IPS DF 19.7 (cell line): ENCODE data around the gene TLE3.

Source experiments
- DNase-seq: peaks from one replicate; pipeline ENCODE4 v3.0.0-alpha.2; 2013; ENCODE audit warnings: low read depth, low spot score

The TLE3 gene

DNA sequence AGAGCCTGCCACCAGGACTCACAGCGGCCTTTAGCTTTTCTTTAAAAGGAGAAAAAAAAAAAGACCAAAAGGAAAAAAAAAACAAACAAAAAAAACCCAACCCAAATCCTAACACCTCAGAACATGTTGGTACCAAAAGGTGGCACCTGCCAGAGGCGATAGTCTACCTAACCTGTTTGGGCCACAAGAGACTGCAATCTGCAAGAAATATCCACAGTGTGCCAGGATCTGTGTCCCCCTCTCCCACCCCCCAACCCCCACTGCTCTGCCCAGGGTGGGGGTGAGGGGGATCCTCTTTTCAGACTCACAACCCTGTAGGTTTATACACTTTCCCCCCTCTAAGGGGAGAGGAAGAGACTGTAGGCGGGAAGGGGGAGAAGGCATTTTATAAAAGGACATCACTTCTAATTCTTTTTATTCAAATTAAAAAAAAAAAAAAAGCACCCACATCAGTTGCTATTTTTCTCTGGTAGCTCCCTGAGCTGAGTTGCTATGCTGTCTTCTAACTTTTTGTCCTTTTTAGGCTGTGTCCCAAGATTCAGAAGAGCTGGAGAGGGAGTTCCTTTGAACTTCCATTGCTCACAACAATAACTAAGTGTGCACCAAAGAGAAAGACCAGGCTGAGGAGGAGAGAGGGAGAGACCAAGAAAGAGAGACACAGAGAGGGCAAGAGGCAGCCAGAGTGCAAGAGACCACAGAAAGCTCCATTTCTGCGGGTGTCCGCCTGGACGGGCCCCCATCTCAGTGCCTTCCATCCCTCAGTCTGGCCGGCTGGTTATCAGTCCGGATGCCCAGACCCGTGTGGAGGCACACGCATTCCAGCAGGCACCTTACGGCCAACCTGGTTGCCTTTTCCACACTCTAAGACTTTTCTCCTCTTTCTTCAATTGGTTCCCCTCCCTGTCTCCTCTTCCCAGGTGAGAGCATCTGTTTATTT is 48.9 kb downstream of the TLE3 start:
- DNase-seq: no peak

DNA sequence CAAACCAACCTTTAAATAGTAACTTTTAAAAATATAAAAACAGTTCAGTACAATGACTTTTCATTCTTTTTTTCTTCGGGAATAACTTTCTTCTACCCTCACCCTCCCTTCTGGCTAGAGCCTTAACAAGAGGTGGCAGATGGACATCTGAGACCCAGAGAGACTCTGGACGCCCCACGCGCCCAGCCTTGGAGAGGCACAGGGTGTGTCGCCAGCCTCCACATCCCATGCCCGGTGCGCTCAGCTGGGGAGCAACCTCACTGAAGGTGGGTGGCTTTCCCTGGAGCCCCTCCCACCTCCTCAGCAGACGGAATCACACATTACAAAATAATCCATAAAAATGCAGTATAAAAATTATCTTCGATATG is 49.5 kb downstream of the TLE3 start:
- no peak for DNase-seq

DNA sequence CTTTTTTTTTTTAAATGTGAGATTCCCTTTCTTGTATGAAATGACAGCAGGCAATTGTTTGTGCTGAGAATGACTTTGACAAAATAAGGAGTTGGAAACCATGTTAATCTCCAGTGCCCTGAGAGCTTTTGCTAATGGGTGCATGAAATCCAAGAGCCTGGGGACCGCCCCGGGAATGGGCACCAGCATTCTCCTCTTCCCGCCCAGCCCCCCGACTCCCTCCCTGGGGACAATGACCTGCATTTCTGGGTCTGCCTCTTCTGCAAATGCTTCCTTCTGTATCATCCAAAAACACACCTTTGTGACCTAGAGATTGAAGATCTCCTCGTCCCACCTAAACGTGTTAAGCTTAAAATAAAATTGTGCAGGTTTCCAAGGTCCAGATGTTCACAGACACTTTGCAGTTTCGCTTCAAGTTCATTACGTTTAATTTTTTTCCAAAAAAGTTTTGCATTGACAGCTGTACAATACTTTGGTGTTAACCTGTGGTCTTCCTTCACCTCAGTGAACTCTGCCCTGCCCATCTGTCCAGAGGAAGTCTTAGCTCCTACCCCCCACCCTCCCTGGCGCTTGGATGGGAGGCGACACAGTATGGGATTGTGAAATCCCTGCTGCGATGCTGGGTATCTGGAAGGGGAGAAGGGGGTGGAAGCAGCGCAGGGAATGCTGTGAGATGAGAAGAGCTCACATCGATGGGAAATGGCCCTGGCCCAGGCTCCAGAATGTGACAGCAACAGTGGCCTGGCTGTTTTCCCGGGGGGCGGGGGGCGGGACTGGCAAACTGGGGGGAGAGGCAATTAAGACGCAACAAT is 50.1 kb downstream of the TLE3 start:
- no peak for DNase-seq

DNA sequence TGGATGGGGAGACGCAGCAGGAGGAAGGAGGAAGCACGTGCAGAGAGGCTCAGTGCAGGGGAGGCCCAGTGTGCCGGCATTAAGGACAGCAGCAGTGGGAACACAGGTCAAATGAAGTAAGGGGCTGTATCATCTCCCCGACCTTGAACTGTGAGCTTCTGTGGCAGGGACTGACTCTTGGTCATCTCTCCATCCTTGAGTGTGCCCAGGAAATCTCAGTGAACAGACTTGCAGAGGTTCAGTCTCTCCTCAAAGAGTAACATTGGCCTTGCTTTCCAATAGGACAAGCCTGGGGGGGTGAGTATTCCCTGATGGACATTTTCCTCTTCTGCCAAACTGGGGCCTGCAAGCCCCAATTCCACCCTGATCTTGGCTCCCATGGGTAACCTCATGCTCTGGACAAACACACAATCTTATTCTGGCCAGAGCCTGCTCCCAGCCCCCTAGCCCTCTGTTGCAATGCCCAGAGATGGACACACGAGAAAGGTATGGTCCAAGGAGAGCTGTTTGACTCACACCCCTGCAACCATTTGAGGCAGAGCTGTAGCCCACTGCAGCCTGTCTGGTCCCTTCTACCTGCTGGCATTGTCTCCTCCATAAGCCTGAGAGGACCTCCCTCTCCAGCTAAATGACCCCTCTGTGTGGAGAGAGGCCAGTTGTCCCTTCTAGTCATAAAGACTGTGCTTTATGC is 50.9 kb downstream of the TLE3 start:
- no peak for DNase-seq

DNA sequence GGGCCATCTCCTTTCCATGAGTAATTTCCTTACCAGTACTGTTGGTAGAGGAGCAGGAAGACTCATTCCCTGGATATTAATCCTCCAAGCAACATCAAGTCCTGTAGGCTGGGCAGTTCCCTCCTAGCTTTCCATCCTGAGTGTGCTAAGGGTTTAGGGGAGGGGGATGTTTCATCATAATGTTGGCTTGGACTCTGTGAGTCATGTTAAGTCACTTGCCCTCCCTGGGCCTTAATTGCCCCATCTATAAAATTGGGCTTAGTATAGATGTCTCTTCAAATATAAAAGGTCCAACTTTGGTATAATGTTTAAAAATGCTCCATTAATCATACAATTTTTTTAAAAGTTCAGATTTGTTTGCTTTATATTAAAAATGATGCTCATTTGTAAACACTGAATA is 52.7 kb downstream of the TLE3 start:
- DNase-seq: no peak

DNA sequence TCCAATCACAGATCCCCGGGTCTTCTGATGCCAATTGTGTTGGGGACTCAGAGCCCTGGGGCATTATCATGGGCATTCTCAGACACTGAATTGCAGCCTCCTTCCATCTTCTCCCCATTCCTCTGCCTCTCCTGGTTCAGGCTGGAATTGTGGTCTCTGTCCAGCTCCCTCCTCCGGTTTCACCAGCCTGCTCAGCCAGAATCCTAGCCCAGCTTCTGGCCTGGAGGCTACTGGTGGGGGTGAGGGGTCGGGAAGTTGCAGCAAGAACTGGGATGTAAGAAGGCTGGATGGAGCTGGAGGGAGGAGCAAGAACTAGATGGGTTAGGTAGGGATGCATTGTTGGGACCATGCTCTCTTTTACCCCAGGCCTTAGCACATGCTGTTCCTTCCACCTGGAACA is 53.5 kb downstream of the TLE3 start:
- DNase-seq: no peak

DNA sequence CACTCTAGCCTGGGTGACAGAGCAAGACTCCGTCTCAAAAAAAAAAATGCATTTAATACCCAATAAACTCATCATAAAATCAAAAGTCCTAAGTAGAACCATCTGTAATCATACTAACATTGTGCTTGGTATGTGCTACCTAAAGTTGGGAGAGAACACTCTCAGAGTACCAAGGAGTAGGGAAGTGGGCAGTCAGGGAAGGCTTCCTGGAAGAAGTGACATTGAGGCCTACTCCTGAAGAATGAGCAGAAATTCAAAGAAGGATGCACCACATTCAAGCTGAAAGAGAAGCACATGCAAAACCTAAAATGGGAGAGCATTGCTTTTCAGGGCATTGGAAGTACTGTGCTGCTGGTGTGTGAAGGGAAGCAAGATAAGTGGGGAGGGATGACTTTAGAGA is 54.1 kb downstream of the TLE3 start:
- DNase-seq: no peak

DNA sequence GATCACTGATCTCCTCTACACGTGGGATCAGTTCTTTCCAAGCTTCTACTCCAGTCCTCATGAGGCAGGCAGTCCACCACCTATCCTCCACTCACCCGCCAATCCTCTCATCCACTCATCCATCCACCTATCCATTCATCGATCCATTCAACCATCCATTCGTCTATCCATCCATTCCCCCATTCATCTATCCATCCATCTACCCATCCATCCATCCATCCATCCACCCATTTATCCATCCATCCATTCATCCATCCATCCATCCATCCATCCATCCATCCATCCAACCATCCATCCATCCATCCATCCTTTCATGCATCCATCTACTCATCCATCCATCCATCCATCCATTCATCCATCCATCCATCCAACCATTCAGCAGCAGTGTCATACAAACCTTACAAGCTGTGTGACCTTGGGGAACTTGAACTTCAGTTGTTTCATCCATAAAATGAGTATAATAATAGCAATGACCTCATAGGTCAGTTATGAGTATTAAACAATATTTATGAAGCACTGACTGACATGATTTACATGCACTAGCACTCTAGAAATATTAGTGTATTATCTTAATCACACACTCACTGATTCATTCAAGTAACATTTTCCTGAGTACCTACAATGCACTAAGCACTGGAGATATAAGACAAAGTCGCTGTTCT is 55.0 kb downstream of the TLE3 start:
- DNase-seq: no peak

DNA sequence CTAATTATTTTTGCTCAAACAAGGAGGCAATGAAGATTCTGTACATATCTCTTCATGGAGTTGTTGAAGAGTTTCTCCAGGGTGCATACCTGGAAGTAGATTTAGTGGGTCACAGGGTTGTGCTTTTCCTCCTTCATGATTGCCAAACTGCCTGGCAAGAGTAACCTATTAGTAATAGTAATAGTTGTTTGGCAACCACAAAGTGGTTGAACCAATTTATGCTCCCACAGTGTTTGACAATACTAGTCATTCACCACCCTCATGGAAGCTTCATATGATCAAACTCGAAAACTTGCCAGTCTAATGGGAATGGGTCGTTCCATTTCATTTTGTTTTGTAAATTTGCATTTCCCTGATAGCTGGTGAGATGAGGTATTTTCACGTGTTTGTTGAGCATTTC is 57.8 kb downstream of the TLE3 start:
- no peak for DNase-seq

DNA sequence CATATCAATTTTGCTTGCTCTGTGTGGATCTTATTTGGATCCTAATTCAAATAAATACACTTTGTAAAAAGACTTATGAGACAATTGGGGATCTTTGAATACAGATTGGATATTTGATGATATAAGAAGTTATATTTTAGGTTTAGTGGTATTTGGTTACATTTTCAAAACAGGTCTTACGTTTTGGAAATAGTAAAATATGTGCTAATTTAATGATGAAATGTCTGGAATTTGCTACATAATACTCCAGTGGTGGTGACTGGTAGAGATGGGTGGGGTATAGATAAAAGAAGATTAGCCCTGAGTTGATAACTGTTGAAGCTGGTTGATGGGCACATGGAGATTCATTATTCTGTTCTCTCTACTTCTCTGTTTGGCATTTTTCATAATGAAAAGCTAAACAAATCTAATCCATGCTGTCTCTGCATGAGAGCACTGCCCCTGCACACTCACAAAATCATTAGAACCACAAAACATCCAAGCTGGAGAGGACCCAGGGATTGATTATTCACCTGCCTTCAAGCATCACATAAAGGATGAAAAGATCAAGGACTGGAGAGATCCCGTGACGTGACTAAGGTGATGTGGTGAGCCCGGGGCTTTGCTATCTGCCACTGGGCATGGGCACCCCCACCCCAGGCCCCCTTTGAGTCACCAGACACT is 58.9 kb downstream of the TLE3 start:
- DNase-seq: no peak

DNA sequence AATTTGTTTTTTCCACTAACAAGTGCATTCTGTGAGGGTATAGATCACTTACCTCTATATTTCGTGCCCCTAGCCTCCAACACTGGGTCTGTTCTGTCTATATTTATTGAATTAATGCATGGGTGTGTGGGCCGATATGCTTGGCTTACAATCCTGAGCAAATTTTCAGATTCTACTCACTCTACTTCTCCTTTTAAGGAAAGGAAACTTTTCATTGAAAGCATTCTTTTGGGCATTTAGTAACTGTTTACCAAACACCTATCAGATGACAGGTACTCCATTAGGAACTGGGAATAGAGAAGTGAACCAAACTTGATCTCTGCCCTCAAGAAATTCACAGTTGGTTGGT is 60.5 kb downstream of the TLE3 start:
- no peak for DNase-seq

DNA sequence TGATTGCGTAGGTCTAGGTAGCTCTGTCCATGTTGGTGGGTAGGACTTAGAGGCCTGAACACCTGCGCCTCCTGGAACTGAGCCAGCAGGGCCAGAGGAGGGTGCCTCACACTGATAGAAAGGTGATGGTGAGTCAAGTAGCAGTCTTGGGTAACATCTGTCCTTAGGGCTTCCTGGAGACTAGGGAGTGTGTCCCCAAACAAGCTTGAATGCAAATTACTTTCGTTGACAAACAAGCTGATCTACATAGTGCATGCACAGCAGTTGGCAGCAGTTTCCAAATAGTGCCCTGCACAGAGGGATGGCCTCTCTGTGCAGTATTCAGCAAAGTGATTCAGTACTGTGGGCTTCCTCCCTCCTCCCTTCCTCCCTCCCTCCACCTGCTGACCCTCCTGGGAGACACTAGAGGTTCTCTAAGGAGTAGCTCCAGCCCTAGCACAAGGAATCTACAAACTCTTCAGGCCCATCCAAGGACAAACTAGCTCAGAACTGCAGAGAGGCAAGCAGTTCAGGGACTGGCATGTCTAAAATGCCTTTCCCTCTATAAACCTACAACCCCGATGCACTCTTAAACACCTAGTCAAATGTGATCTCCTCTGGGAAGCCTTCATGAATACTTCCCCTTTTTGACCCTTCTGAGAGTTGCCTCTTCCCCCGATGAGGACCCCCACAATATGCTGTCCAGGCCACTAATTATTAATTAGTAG is 61.0 kb downstream of the TLE3 start:
- no peak for DNase-seq

DNA sequence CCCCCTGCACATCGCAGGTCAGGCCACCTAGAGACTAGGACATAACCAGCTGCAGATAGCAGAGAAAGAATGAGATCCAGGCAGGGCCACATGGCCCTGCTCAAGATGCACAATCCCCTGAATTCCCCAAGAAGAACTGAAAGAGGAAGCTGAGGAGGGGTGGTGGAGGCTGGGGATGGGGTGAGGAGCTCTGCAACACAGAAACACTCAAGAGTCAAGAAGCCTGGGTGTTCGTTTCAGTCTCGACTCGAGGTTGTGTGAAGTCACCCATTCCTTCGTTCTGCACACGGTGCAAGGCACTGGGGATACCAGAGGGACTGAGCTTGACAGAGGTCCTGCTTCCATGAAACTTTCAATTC is 62.0 kb downstream of the TLE3 start:
- DNase-seq: no peak

DNA sequence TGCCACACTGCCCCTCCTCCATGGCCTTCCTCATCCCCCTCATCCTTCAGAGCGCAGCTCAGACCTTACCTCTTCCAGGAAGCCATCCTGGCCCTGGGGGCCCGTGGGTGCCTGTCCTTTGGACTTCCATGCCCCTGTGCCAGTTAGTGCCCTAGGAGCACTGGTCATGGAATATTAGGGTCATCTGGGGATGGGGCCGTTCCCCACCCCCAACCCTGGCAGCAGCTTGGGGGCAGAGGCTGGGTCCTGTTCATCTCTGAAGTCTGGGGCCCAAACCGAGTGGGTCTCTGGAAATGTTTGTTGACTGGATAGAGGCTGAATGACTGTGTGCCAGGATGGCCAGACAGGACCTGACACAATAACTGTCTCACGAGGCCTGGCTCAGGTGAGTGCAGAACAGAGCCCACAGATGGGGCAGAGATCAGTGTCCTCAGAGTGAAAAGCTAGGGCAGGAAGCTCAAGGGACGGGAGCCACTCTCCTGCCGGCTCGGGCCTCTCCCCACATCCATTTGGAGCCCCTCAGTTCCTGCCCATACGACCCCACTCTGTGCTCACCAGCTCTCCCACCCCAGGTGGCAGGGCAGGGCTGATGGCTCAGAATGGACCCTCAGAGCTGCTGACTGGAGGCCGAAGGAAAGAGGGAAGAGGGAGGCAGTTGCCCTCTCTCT is 62.5 kb downstream of the TLE3 start:
- DNase-seq: no peak

DNA sequence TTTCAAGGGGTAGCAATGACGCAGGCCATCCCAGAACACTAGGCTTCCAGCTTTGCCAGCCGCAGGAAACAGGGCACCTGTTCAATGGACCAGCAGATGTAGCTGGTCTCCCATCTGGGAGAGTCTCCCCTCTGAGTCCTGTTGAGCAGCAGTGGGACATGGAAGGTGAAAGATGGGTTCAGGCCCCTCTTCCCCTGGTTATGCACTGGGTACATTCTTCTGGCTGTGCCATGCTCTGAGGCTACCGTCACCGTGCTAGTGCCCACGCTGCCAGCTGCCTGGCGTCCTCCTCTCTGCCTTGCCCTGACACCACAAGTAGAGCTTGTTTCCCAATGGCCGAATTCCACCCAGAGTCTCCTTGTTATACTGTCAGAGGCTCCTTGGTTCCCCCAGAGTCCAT is 63.1 kb downstream of the TLE3 start:
- DNase-seq: no peak

DNA sequence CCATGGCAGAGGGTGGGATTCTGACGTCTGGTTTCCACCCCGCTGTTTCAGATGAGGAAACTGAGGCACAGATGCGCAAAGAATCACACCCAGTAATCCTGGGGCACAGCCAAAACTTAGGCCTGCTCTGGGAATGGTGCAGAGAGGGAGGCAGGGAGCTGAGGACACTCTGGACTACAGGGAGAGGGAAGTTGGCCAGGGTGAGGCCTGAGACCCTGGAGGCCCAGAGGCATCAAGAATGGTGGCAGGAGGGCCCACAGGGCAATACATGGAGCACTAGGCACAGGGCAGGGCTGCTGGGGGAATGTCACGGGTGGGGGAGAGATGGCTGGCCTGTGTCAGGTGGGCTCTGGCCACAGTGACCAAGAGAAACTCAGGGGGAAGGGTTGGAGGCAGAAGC is 63.6 kb downstream of the TLE3 start:
- DNase-seq: no peak

DNA sequence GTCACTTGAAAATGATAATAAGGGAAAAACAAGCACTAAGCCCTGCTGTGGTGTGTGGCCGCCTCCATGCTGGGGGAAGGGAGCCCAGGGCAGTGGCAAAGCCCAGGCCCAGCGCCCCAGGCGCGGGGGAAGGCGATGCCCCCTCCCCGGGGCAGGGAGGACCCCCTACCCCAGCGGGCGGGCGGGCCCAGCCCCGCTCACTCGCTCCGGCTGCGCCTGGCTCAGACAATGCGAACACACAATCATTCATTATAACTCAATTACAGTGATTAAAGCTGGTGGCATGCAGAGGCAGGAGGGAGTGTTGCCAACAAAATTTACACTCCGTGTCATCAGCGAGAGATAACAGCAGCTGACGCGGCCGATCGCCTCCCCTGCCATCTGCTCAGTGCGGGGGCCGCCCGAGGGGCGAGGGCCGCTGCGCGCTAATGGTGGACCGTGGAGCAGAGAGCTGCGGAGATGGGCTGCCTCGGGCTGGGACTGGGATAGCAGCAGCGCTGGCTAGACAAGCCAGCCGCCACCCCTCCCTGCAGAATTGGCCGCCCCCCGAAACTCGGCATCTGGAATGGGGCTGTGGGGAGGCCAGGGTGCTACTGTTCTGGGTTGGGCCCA is 64.1 kb downstream of the TLE3 start:
- DNase-seq: no peak

DNA sequence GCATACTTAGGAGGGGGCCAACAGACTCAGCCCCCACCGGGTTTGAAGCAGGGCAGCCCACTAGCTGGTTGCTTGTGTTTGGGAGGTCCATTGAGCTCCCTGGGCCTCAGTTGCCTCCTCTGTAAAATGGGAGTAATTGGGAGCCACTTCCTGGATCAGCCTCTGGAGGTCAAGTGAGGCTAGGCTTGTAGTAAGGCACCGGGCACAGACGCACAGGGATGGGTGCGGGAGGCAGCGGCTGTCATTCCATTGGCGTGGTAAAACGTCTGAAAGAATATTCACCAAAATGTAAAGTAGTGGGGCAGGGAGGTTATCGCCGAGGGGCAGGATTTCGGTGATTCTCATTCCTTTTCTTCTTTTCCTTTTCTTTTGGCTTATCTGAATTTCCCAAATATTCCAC is 64.6 kb downstream of the TLE3 start:
- DNase-seq: no peak

DNA sequence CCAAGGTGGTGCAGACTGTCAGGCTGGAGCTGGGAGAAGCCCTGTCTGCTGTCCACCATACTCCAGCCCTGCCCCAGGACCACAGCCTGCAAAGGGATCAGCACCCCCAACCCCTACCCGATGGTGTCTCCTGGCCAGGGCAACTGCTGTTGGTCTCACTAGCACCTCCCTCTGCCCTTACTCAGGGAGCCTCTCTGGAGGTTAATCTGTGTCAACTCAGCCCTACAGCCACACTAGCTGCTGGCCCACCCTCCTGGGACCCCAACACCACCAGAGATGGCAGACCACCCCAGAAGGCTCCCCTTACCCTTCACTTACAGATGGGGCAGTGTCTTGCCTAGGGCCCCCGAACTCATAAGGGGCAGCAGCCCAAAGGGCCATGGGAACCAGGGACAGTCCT is 65.2 kb downstream of the TLE3 start:
- no peak for DNase-seq

DNA sequence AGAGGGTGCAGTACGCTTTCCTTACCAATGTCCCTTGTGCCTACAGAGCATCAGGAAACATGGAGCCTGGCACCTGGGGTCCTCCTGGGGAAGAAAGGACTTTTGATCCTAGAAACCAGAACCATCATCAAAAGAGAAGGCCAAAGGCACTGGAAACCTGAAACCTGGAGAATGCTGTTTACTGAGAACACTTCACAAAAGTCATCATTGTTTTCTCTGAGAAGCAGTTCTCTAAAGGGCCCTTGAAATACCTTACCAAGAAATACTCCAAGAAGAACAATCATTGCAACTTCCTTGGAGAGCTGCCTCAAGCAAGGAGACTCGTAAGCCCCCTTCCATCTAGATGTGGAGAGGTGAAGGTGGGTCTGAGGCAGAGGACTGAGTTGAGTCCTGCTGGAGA is 66.0 kb downstream of the TLE3 start:
- DNase-seq: no peak
